ENCODE measurements around the gene COL15A1.
"Not testable (repeated sequence)": the region's sequence is repeated elsewhere in the genome, so short reads cannot be mapped to it uniquely, and the experiment has no call there.

COL15A1 gene

GRCh38 chr9:99092643-99093491, 149.2 kb downstream of the COL15A1 start:
- DNase-seq = no peak

- DNase-seq = no peak
These were observed 149.7 kb downstream of the COL15A1 start for GRCh38 chr9:99093492-99093791.

- DNase-seq = no peak
These were observed 151.9 kb downstream of the COL15A1 start for GRCh38 chr9:99095565-99095964.

GRCh38 chr9:99096409-99096808, 152.7 kb downstream of the COL15A1 start:
- DNase-seq = no peak

GRCh38 chr9:99099806-99100585, 156.3 kb downstream of the COL15A1 start:
- not testable (repeated sequence) for DNase-seq

- DNase-seq = no peak
These were observed 157.6 kb downstream of the COL15A1 start for GRCh38 chr9:99101271-99101670.

- DNase-seq = no peak
These were observed 158.1 kb downstream of the COL15A1 start for GRCh38 chr9:99101812-99102211.

GRCh38 chr9:99103054-99103895, 159.6 kb downstream of the COL15A1 start:
- DNase-seq = no peak

- no peak for DNase-seq
These were observed 160.3 kb downstream of the COL15A1 start for GRCh38 chr9:99103901-99104458.

GRCh38 chr9:99104459-99105151, 160.9 kb downstream of the COL15A1 start, which contains the start of gene TGFBR1:
Gene TGFBR1, plus strand, starts transcription at chr9:99105113. Its CDS starts 93 bp downstream, at chr9:99105206.
- peak; percentile 82 to 89 for DNase-seq

GRCh38 chr9:99105152-99106043, 161.7 kb downstream of the COL15A1 start:
- DNase-seq = peak; percentile 37 to 47

- DNase-seq = no peak
These were observed 162.3 kb downstream of the COL15A1 start for GRCh38 chr9:99106044-99106375.

GRCh38 chr9:99107421-99107820, 163.7 kb downstream of the COL15A1 start:
- no peak for DNase-seq

- DNase-seq = no peak
These were observed 164.4 kb downstream of the COL15A1 start for GRCh38 chr9:99108131-99108530.

- DNase-seq = peak; percentile 89 to 92
These were observed 165.8 kb downstream of the COL15A1 start for GRCh38 chr9:99109522-99109921.

- no peak for DNase-seq
These were observed 169.2 kb downstream of the COL15A1 start for GRCh38 chr9:99112750-99113413.

- no peak for DNase-seq
These were observed 169.8 kb downstream of the COL15A1 start for GRCh38 chr9:99113414-99114048.

- DNase-seq = no peak
These were observed 170.3 kb downstream of the COL15A1 start for GRCh38 chr9:99114049-99114440.

GRCh38 chr9:99114846-99115500, 171.3 kb downstream of the COL15A1 start:
- no peak for DNase-seq

GRCh38 chr9:99116003-99116411, 172.3 kb downstream of the COL15A1 start:
- no peak for DNase-seq

All from Kasumi-1 (cell line).